Ecto neural progenitor cell (in vitro differentiated cells): ENCODE results near the gene NAP1L4.

Experiments
- DNase-seq: peaks from one replicate; pipeline ENCODE4 v3.0.0-alpha.2; 2018; ENCODE audit warnings: low spot score

The NAP1L4 gene

GRCh38 chr11:3010521-3011275, 18.6 kb upstream of the NAP1L4 start:
- no peak for DNase-seq

GRCh38 chr11:3010004-3010403, 17.9 kb upstream of the NAP1L4 start:
- DNase-seq = no peak

- no peak for DNase-seq
Measured at GRCh38 chr11:3009481-3009880, 17.4 kb upstream of the NAP1L4 start.

GRCh38 chr11:3008746-3009336, 16.7 kb upstream of the NAP1L4 start:
- no peak for DNase-seq

GRCh38 chr11:3007404-3008010, 15.4 kb upstream of the NAP1L4 start:
- DNase-seq = no peak

- no peak for DNase-seq
Measured at GRCh38 chr11:3006505-3007260, 14.6 kb upstream of the NAP1L4 start.

- no peak for DNase-seq
Measured at GRCh38 chr11:3004481-3004880, 12.4 kb upstream of the NAP1L4 start.

- no peak for DNase-seq
Measured at GRCh38 chr11:3003396-3004231, 11.5 kb upstream of the NAP1L4 start.

- DNase-seq = no peak
Measured at GRCh38 chr11:3002871-3003270, 10.7 kb upstream of the NAP1L4 start.

- DNase-seq = no peak
Measured at GRCh38 chr11:3002351-3002861, 10.3 kb upstream of the NAP1L4 start.

- no peak for DNase-seq
Measured at GRCh38 chr11:3001496-3001895, 9.4 kb upstream of the NAP1L4 start.

GRCh38 chr11:3000032-3000961, 8.2 kb upstream of the NAP1L4 start:
- DNase-seq = no peak

- DNase-seq = no peak
Measured at GRCh38 chr11:2999464-2999998, 7.4 kb upstream of the NAP1L4 start.

GRCh38 chr11:2998073-2998850, 6.1 kb upstream of the NAP1L4 start:
- DNase-seq = no peak

GRCh38 chr11:2997406-2997805, 5.3 kb upstream of the NAP1L4 start:
- no peak for DNase-seq

- DNase-seq = no peak
Measured at GRCh38 chr11:2996976-2997375, 4.8 kb upstream of the NAP1L4 start.

- no peak for DNase-seq
Measured at GRCh38 chr11:2995893-2996554, 3.9 kb upstream of the NAP1L4 start.

- no peak for DNase-seq
Measured at GRCh38 chr11:2995031-2995561, 3.0 kb upstream of the NAP1L4 start.

- no peak for DNase-seq
Measured at GRCh38 chr11:2994336-2994730, 2.2 kb upstream of the NAP1L4 start.
